ENCODE measurements around the gene KIFC3.

KIFC3 gene

GRCh38 chr16:57761957-57762356 lies 40.3 kb downstream of the KIFC3 start:
- Histone ChIP-seq H3K4me1 (ENCODE audit: control insufficient read depth, insufficient read depth, low read length) (peaks cover 44% of the 10 kb centered on the region), H3K27me3 (ENCODE audit: control insufficient read depth, insufficient read depth, low read length) (no peaks in the 10 kb centered on the region), H3K9ac (ENCODE audit: low read length) (no peak overlapping the region), H3K4me3 (ENCODE audit: low read depth, low read length) (no peak overlapping the region), H3K27ac (ENCODE audit: low read depth, low read length) (no peak overlapping the region), H3K9me3 (ENCODE audit: control insufficient read depth, insufficient read depth, low read depth, low read length) (no peaks in the 10 kb centered on the region), H3K36me3 (ENCODE audit: control insufficient read depth, insufficient read depth, low read length) (peaks cover 28% of the 10 kb centered on the region; the same call in 1 of the 2 replicates)

DNA sequence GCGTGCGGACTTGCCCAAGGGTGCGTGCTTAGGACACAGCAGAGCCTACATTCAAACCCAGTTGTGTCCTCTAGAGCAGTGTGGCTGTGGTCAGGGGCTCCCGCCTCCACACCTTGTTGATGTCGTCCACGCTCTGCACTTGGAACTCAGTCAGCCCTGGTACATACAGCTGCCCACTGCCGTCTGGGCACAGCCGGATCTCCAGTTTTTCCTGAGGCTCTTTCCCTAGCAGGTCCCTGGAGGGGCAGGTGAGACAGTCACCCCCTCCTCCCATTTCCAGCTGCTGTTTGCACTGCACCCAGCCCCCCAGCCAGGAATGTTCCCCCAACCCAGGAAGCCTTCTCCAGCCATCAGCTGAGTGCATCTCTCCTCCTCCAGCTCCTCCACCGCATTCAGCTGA lies 41.0 kb downstream of the KIFC3 start:
- Histone ChIP-seq H3K9me3 (ENCODE audit: control insufficient read depth, insufficient read depth, low read depth, low read length) (no peaks in the 10 kb centered on the region), H3K27ac (ENCODE audit: low read depth, low read length) (no peak overlapping the region), H3K9ac (ENCODE audit: low read length) (no peak overlapping the region), H3K36me3 (ENCODE audit: control insufficient read depth, insufficient read depth, low read length) (peaks cover 35% of the 10 kb centered on the region; the same call in 1 of the 2 replicates), H3K4me1 (ENCODE audit: control insufficient read depth, insufficient read depth, low read length) (peaks cover 44% of the 10 kb centered on the region), H3K4me3 (ENCODE audit: low read depth, low read length) (no peak overlapping the region), H3K27me3 (ENCODE audit: control insufficient read depth, insufficient read depth, low read length) (no peaks in the 10 kb centered on the region)

DNA sequence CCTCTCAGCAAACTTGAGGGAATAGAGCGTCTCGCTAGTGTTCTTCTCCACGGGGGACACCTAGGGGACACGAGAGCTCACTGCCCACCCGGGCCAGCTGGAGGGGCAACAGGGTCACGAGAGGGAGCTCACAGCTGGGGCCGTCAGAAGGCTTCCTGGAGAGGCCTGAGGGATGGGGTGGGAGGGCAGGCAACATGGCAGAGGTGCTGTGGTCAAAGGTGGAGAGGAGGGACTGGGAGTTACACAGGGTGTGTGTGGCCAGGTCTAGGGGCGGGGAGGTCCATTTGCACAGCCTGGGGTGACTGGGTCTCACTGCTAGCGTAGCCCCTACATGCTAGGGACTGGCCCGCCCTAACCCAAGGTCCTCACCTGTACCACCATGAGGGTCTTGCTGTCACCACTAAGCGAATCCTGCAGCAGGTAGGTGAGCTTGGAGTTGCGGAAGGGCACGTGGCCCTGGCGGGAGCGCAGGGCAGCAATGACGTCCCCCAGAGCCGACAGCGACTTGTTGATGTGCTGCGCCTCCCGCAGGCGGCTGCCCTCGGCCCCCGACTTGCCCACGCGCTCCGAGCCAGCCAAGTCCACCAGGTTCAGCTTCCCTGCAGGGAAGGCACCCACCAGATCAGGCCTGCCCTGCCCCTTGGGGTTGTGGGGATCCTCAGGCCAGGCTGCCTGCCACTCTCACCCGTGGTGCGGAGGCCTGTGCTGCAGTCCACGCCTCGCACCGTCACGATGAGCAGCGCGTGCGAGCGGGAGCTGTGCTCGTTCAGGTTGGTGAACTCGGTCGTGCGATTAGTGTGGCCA lies 41.7 kb downstream of the KIFC3 start:
- Histone ChIP-seq H3K27me3 (ENCODE audit: control insufficient read depth, insufficient read depth, low read length) (no peaks in the 10 kb centered on the region), H3K9me3 (ENCODE audit: control insufficient read depth, insufficient read depth, low read depth, low read length) (no peaks in the 10 kb centered on the region), H3K4me1 (ENCODE audit: control insufficient read depth, insufficient read depth, low read length) (peaks cover 44% of the 10 kb centered on the region), H3K36me3 (ENCODE audit: control insufficient read depth, insufficient read depth, low read length) (peaks cover 42% of the 10 kb centered on the region), H3K4me3 (ENCODE audit: low read depth, low read length) (no peak overlapping the region), H3K9ac (ENCODE audit: low read length) (no peak overlapping the region), H3K27ac (ENCODE audit: low read depth, low read length) (no peak overlapping the region)

DNA sequence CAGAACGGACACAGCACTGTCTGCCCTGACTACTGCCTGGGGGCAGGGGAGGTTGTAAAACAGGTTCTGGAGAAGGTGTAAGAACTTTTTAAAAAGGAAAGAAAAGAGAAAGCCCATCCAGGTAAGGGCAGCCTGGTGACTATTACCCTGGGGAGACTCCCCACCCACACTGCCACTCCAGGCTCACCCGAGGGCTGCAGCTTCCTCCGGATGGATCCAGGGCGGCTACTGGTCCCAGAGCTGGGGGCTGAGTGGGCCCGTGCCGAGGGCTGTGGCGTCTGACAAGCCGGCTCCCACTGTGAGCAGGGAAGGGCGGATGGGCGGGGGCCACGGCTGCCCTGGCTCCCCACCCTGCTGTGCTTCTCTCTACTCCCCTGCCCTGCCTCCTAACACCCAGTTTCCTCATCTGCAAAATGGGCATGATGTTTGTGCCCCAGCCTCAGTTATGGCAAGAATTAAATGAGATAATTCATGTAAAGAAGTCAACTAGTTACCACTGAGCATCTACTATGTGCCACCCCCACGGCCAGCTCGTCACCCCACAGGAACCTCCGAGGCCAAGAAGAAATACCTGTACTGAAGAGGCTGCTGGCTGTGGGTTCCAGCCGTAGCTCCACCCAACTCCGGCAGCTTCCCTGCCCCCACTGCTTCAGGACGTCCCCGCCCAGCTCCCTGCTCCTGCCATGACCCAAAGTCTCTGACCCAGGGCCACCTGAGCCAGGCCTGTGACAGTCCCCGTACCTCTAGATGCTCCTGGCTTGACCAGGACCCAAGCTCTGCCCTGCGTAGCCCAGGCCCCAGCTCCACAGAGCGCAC lies 42.5 kb downstream of the KIFC3 start:
- no peaks in the 10 kb centered on the region for H3K9me3 ChIP-seq (ENCODE audit: control insufficient read depth, insufficient read depth, low read depth, low read length)
- H3K4me3 ChIP-seq (ENCODE audit: low read depth, low read length), result no peak overlapping the region
- no peak overlapping the region for H3K9ac ChIP-seq (ENCODE audit: low read length)
- 0 out of 2 replicates have a peak overlapping the region, but pooled peaks have one; percentile 49 for H3K27ac ChIP-seq (ENCODE audit: low read depth, low read length)
- H3K36me3 ChIP-seq (ENCODE audit: control insufficient read depth, insufficient read depth, low read length), result peaks cover 50% of the 10 kb centered on the region
- H3K4me1 ChIP-seq (ENCODE audit: control insufficient read depth, insufficient read depth, low read length), result peaks cover 39% of the 10 kb centered on the region
- H3K27me3 ChIP-seq (ENCODE audit: control insufficient read depth, insufficient read depth, low read length), result no peaks in the 10 kb centered on the region

DNA sequence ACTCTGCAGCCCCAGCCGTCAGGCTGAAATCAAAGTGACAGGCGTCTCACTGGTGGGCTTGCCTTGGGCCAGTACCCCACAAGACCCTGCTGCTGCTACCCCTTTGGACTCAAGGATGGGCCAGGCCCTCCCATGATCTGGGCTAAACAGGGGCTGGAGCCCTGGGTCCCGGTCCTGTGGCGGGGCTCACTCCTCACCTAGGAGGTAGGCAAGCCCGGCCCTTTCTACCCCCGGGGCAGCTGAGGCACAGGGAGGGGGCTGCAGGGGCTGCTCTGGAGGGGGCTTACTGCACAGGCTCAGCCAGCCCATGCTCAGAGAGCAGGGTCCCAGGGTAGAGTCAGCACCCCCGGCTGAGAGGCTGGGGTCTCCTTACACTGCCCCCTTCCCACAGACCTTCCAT lies 43.2 kb downstream of the KIFC3 start:
- no peak overlapping the region for H3K4me3 ChIP-seq (ENCODE audit: low read depth, low read length)
- peaks cover 56% of the 10 kb centered on the region for H3K36me3 ChIP-seq (ENCODE audit: control insufficient read depth, insufficient read depth, low read length)
- H3K4me1 ChIP-seq (ENCODE audit: control insufficient read depth, insufficient read depth, low read length), result peaks cover 35% of the 10 kb centered on the region
- H3K9ac ChIP-seq (ENCODE audit: low read length), result no peak overlapping the region
- no peaks in the 10 kb centered on the region for H3K9me3 ChIP-seq (ENCODE audit: control insufficient read depth, insufficient read depth, low read depth, low read length)
- H3K27ac ChIP-seq (ENCODE audit: low read depth, low read length), result 0 out of 2 replicates have a peak overlapping the region, but pooled peaks have one; percentile 49
- no peaks in the 10 kb centered on the region for H3K27me3 ChIP-seq (ENCODE audit: control insufficient read depth, insufficient read depth, low read length)

DNA sequence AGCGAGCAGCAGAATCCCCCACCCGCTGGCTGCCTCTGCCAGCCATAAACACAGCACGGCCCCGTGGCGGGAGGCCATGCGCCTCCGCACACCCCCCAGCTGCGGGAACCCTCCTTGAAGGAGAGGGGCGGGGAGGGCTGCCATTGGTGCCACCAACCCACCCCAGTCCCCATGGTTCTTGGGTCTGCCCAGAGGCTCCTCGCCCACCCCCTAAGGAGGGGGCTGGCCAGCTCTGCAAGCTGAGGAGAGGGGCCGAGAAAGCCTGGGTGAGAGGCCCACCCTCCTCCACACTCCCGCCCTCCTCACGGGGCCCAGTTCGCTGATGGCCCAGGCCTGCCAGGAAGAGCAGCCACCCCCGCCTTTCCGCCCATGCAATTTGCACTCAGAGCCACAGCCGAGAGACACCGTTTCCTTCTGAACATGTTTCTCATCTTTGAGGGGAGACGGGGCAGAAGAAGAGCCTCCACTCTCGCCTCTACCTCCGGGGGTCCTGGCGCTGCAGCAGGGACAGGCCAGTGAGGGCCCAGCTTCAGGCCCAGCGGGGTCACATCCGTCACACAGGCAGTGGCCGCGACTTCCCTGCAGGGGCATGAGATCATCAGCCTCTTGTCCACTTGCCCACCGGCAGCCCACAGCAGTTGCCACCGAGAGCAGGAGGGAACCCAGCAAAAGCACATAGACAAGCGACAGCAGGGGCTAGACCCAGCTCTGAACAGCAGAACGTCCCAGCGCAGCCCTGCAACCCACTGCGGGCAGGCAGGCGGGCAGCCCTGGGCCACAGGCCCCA lies 43.8 kb downstream of the KIFC3 start:
- H3K27me3 ChIP-seq (ENCODE audit: control insufficient read depth, insufficient read depth, low read length), result no peaks in the 10 kb centered on the region
- no peak overlapping the region for H3K4me3 ChIP-seq (ENCODE audit: low read depth, low read length)
- peaks cover 32% of the 10 kb centered on the region for H3K4me1 ChIP-seq (ENCODE audit: control insufficient read depth, insufficient read depth, low read length)
- no peak overlapping the region for H3K9ac ChIP-seq (ENCODE audit: low read length)
- no peak overlapping the region for H3K27ac ChIP-seq (ENCODE audit: low read depth, low read length)
- no peaks in the 10 kb centered on the region for H3K9me3 ChIP-seq (ENCODE audit: control insufficient read depth, insufficient read depth, low read depth, low read length)
- H3K36me3 ChIP-seq (ENCODE audit: control insufficient read depth, insufficient read depth, low read length), result peaks cover 60% of the 10 kb centered on the region

GRCh38 chr16:57757883-57758282 lies 44.4 kb downstream of the KIFC3 start:
- peaks cover 32% of the 10 kb centered on the region for H3K4me1 ChIP-seq (ENCODE audit: control insufficient read depth, insufficient read depth, low read length)
- H3K27ac ChIP-seq (ENCODE audit: low read depth, low read length), result no peak overlapping the region
- no peaks in the 10 kb centered on the region for H3K9me3 ChIP-seq (ENCODE audit: control insufficient read depth, insufficient read depth, low read depth, low read length)
- no peak overlapping the region for H3K4me3 ChIP-seq (ENCODE audit: low read depth, low read length)
- H3K36me3 ChIP-seq (ENCODE audit: control insufficient read depth, insufficient read depth, low read length), result peaks cover 64% of the 10 kb centered on the region
- no peak overlapping the region for H3K9ac ChIP-seq (ENCODE audit: low read length)
- no peaks in the 10 kb centered on the region for H3K27me3 ChIP-seq (ENCODE audit: control insufficient read depth, insufficient read depth, low read length)

DNA sequence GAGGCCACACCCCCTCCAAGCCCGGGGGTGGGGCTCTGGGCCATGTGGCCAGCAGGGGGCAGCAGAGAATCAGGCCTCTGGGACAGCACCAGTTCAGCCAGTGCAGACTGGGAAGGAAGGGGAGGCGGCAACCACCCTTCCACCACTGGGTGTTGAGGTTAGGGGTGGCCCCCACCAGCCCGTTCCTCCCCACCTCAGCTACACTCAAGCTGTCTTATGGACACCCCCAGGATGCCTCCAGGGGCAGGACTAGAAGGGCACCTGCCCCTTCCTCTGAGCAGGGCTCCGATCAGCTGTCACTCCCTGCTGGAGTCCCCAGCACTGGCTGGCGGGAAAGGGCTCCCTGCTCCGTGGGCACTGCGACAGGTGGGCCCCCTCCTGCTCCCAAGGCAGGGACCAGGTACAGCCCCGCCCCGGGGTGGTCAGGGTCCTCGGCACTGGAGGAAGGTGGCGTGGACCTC lies 44.9 kb downstream of the KIFC3 start:
- Histone ChIP-seq H3K9ac (ENCODE audit: low read length) (no peak overlapping the region), H3K27ac (ENCODE audit: low read depth, low read length) (no peak overlapping the region), H3K4me1 (ENCODE audit: control insufficient read depth, insufficient read depth, low read length) (peaks cover 32% of the 10 kb centered on the region), H3K4me3 (ENCODE audit: low read depth, low read length) (no peak overlapping the region), H3K36me3 (ENCODE audit: control insufficient read depth, insufficient read depth, low read length) (peaks cover 67% of the 10 kb centered on the region), H3K27me3 (ENCODE audit: control insufficient read depth, insufficient read depth, low read length) (no peaks in the 10 kb centered on the region), H3K9me3 (ENCODE audit: control insufficient read depth, insufficient read depth, low read depth, low read length) (no peaks in the 10 kb centered on the region)

DNA sequence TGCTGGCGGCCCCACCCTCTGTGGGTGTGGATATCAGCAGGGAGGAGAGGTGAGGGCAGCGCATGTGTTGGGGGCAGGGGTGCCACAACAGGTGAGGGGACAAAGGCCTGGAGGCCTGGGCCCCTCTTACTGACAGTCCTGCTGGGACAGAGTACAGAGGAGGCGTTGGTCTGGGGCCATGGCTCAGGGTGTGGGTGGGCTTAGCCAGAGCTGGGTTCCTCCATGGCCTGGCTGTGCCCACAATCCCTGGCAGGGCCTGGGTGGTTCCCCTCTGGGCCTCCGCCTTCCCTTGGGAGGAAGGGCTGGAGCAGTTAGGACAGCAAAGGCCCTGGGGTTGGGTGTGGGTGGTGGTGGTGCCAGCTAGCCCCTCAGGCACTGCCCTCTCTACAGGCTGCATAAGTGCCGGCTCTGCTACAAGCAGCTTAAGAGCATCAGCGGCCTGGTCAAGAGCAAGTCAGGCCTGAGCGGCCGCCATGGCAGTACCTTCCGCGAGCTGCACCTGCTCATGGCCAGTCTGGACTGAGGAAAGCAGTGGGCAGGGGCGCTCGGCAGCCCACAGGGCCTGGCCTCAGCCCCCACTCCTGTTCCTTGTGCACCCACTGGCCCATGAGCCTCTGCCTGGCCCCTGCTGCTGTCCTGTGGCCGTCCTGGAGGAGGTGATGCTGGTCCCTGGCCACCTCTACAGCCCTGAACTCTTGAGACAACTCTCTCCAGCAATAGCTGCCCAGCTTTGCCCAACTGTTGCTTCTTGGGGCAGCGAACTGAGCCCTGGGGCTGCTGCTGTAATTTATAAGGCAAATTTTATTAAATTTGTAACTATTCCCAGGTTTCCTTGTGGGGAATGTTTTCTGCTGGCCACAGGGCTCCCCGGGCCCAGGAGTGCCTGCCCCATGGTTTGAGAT lies 45.6 kb downstream of the KIFC3 start:
- Histone ChIP-seq H3K9ac (ENCODE audit: low read length) (no peak overlapping the region), H3K36me3 (ENCODE audit: control insufficient read depth, insufficient read depth, low read length) (peaks cover 74% of the 10 kb centered on the region), H3K27ac (ENCODE audit: low read depth, low read length) (no peak overlapping the region), H3K9me3 (ENCODE audit: control insufficient read depth, insufficient read depth, low read depth, low read length) (no peaks in the 10 kb centered on the region), H3K4me3 (ENCODE audit: low read depth, low read length) (no peak overlapping the region), H3K4me1 (ENCODE audit: control insufficient read depth, insufficient read depth, low read length) (peaks cover 32% of the 10 kb centered on the region), H3K27me3 (ENCODE audit: control insufficient read depth, insufficient read depth, low read length) (no peaks in the 10 kb centered on the region)
